HK-2 (cell line): ENCODE results near the gene C17orf50.

ENCODE experiments used
- DNase-seq: peaks from one replicate; pipeline ENCODE4 v3.0.0-alpha.2; 2018; ENCODE audit not compliant: unreplicated experiment

The C17orf50 gene

GRCh38 chr17:35760587-35760986 lies at the start of gene C17orf50:
Gene C17orf50, plus strand, starts transcription at chr17:35760887. Its CDS starts 55 bp downstream, at chr17:35760942.
- no peak for DNase-seq

GRCh38 chr17:35710950-35711349 lies 49.7 kb upstream of the C17orf50 start:
- DNase-seq, result no peak

- DNase-seq, result no peak
These were observed 47.5 kb upstream of the C17orf50 start for GRCh38 chr17:35713069-35713728.

- DNase-seq, result no peak
These were observed 45.7 kb upstream of the C17orf50 start for GRCh38 chr17:35714988-35715387.

- no peak for DNase-seq
These were observed 45.3 kb upstream of the C17orf50 start for GRCh38 chr17:35715416-35715815.

GRCh38 chr17:35716173-35716572 lies 44.5 kb upstream of the C17orf50 start:
- no peak for DNase-seq

GRCh38 chr17:35716897-35717465 lies 43.7 kb upstream of the C17orf50 start:
- DNase-seq, result no peak

GRCh38 chr17:35717475-35717874 lies 43.2 kb upstream of the C17orf50 start:
- no peak for DNase-seq

GRCh38 chr17:35723735-35724134 lies 37.0 kb upstream of the C17orf50 start:
- no peak for DNase-seq

- DNase-seq, result no peak
These were observed 35.6 kb upstream of the C17orf50 start for GRCh38 chr17:35725058-35725457.

GRCh38 chr17:35725802-35726126 lies 34.9 kb upstream of the C17orf50 start:
- DNase-seq, result no peak

GRCh38 chr17:35726127-35726952 lies 34.3 kb upstream of the C17orf50 start:
- peak; percentile 79 for DNase-seq

- no peak for DNase-seq
These were observed 33.7 kb upstream of the C17orf50 start for GRCh38 chr17:35726953-35727460.

- DNase-seq, result no peak
These were observed 33.1 kb upstream of the C17orf50 start for GRCh38 chr17:35727635-35728034.

- no peak for DNase-seq
These were observed 32.1 kb upstream of the C17orf50 start for GRCh38 chr17:35728551-35728950.

GRCh38 chr17:35729405-35729833 lies 31.3 kb upstream of the C17orf50 start:
- DNase-seq, result no peak

GRCh38 chr17:35730400-35731005 lies 30.2 kb upstream of the C17orf50 start:
- no peak for DNase-seq

GRCh38 chr17:35731239-35731916 lies 29.3 kb upstream of the C17orf50 start, which contains the start of gene RASL10B:
Gene RASL10B, plus strand, starts transcription at chr17:35731639. Its CDS starts 3,546 bp downstream, at chr17:35735185.
- peak; percentile 66 for DNase-seq

- no peak for DNase-seq
These were observed 28.5 kb upstream of the C17orf50 start for GRCh38 chr17:35731917-35732805.

GRCh38 chr17:35732806-35733136 lies 27.9 kb upstream of the C17orf50 start:
- no peak for DNase-seq

GRCh38 chr17:35733366-35733765 lies 27.3 kb upstream of the C17orf50 start:
- DNase-seq, result no peak
